ENCODE measurements around the gene CMTM6. TPM values are rescaled to one million over a fixed set of nuclear protein-coding genes. Genes with fewer than 3 reads are reported as not detected.
A peak's percentile ranks its signal among the peaks of the same experiment; 100 is the strongest.

CMTM6 gene
- total RNA-seq, 1 donor from 2014 or later: 53.6 TPM

DNA sequence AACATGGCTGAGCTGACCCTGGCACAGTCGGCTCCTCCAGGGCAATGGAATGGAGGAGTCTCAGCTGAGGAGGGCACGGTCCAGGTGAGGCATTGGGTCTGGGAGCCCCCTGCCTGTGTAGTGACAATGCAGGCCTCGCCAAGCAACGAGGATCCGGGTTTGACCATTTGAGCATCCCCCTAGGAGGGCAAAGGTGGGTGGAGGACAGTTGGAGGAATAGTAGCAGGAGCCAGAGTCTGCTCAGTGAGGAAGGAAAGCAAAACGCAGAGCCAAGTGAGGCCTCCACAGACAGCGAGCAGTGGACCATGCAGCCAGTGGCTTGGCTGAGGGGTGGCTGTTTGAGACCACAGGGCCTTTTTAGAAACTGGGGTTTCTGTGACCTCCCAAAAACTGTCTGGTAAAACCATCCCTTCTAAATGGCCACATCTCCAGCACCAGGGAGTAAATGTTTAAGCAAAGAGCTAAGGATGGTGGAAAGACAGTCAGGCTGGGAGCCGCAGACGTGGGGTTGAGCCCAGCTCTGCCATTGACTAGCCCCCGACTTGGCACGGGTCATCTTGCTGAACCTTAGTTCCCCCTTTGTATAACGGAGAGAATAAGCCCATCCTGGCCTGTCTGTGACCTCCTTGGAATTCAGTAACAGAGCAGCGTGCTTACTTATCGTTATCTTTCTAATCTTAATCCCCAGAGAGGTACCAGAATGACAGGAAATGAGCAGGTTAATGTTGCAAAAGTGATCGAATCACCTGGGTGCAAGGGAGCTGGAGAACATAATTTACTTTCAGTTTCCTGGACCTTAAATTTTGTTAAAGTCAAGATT is 46.8 kb downstream of the CMTM6 start:
- no peak for TF ChIP-seq EZH2 (IDR thresholded peaks at IDR 0.05; ENCODE audit: insufficient read depth, low read length)
- TF ChIP-seq, protein P1, sequence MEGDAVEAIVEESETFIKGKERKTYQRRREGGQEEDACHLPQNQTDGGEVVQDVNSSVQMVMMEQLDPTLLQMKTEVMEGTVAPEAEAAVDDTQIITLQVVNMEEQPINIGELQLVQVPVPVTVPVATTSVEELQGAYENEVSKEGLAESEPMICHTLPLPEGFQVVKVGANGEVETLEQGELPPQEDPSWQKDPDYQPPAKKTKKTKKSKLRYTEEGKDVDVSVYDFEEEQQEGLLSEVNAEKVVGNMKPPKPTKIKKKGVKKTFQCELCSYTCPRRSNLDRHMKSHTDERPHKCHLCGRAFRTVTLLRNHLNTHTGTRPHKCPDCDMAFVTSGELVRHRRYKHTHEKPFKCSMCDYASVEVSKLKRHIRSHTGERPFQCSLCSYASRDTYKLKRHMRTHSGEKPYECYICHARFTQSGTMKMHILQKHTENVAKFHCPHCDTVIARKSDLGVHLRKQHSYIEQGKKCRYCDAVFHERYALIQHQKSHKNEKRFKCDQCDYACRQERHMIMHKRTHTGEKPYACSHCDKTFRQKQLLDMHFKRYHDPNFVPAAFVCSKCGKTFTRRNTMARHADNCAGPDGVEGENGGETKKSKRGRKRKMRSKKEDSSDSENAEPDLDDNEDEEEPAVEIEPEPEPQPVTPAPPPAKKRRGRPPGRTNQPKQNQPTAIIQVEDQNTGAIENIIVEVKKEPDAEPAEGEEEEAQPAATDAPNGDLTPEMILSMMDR (IDR thresholded peaks at IDR 0.05; ENCODE audit: insufficient read depth, low read depth, low read length): no peak
- H3K27me3 Mint-ChIP-seq (ENCODE audit: low read depth, unreplicated experiment): no peaks in the 10 kb centered on the region
- H3K4me3 Mint-ChIP-seq (ENCODE audit: unreplicated experiment): peak overlapping the region; percentile 40
- H3K27ac Mint-ChIP-seq (ENCODE audit: unreplicated experiment): no peak overlapping the region
- H3K4me1 Mint-ChIP-seq (ENCODE audit: low read depth, unreplicated experiment): peaks cover 11% of the 10 kb centered on the region
- H3K27ac ChIP-seq (ENCODE audit: low read depth, low read length): no peak overlapping the region
- no peaks in the 10 kb centered on the region for H3K9me3 ChIP-seq (ENCODE audit: insufficient read depth, low read depth, low read length)
- no peaks in the 10 kb centered on the region for H3K27me3 ChIP-seq (ENCODE audit: insufficient read depth, low read length)
- H3K36me3 Mint-ChIP-seq (ENCODE audit: low read depth, unreplicated experiment): peaks cover 14% of the 10 kb centered on the region
- H3K4me1 ChIP-seq (ENCODE audit: insufficient read depth, low read length): peaks cover 3% of the 10 kb centered on the region
- H2AFZ ChIP-seq (ENCODE audit: low read depth, low read length): no peak overlapping the region
- H3K4me2 ChIP-seq (ENCODE audit: low read length): no peak overlapping the region
- H3K9ac ChIP-seq (ENCODE audit: low read length): no peak overlapping the region
- H3K36me3 ChIP-seq (ENCODE audit: insufficient read depth, low read length): peaks cover 4% of the 10 kb centered on the region
- FAIRE-seq: no peak
- peaks cover 2% of the 10 kb centered on the region for H3K9me3 Mint-ChIP-seq (ENCODE audit: unreplicated experiment)
- no peak for DNase-seq (ENCODE audit: low read depth)
- no peak overlapping the region for H3K4me3 ChIP-seq (ENCODE audit: insufficient read depth, low read depth, low read length)
- H3K79me2 ChIP-seq (ENCODE audit: insufficient read depth, low read length): no peaks in the 10 kb centered on the region
- no peaks in the 10 kb centered on the region for H4K20me1 ChIP-seq (ENCODE audit: insufficient read depth, low read length)

DNA sequence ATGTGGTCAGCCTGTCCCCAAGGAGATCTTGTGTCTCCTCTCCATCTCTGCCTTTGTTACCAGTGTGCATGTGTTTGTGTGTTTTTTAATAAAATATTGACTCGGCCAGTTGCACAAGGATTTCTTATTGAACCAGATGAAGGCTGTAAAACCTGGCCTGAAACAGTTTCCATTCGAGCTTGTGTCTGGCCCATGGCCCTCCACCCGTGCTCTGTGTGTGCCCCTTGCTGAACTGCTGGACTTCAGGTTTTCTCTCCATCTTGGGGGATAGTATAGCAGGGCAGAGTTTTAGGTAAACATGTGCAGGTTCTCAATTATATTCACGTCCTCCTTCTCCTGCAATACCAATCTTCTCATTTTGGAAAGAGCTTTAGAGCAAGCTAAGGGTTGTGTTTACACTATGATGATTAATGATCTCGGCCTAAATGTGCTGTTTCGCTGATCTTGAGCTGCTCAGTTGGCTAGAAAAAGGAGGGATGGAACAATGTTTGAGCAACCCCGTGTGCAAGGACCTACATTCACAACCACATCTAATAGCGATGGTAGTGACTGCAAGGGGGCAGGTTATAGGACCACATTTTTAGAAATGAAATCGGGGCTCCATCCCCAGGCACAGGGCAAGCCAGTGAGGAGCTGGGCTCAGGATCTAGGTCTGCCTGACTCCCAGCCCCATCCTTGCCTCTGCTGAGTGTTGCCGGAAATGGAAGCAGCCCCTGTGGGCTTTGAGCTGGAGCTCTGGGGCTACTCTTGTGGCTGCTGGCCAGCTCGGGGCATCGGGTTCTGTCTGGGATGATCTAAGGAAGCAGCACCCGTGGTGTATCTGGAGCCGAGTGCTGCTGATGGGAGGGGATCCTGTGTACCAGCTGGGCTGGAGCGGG is 47.7 kb downstream of the CMTM6 start:
- Histone ChIP-seq H3K27ac (ENCODE audit: low read depth, low read length) (no peak overlapping the region), H3K27me3 (ENCODE audit: insufficient read depth, low read length) (no peaks in the 10 kb centered on the region), H3K36me3 (ENCODE audit: insufficient read depth, low read length) (peaks cover 4% of the 10 kb centered on the region), H3K79me2 (ENCODE audit: insufficient read depth, low read length) (no peaks in the 10 kb centered on the region), H3K9me3 (ENCODE audit: insufficient read depth, low read depth, low read length) (no peaks in the 10 kb centered on the region), H3K4me1 (ENCODE audit: insufficient read depth, low read length) (peaks cover 3% of the 10 kb centered on the region), H3K4me3 (ENCODE audit: insufficient read depth, low read depth, low read length) (no peak overlapping the region), H2AFZ (ENCODE audit: low read depth, low read length) (no peak overlapping the region), H4K20me1 (ENCODE audit: insufficient read depth, low read length) (no peaks in the 10 kb centered on the region), H3K4me2 (ENCODE audit: low read length) (no peak overlapping the region), H3K9ac (ENCODE audit: low read length) (no peak overlapping the region)
- H3K36me3 Mint-ChIP-seq (ENCODE audit: low read depth, unreplicated experiment): peaks cover 16% of the 10 kb centered on the region
- no peaks in the 10 kb centered on the region for H3K27me3 Mint-ChIP-seq (ENCODE audit: low read depth, unreplicated experiment)
- H3K4me1 Mint-ChIP-seq (ENCODE audit: low read depth, unreplicated experiment): peaks cover 6% of the 10 kb centered on the region
- H3K9me3 Mint-ChIP-seq (ENCODE audit: unreplicated experiment): peaks cover 2% of the 10 kb centered on the region
- DNase-seq (ENCODE audit: low read depth) (no peak), FAIRE-seq (no peak)
- H3K4me3 Mint-ChIP-seq (ENCODE audit: unreplicated experiment): no peak overlapping the region
- no peak for TF ChIP-seq EZH2 (IDR thresholded peaks at IDR 0.05; ENCODE audit: insufficient read depth, low read length)
- TF ChIP-seq, protein P1 (IDR thresholded peaks at IDR 0.05; ENCODE audit: insufficient read depth, low read depth, low read length): no peak
- peak overlapping the region; percentile 23 for H3K27ac Mint-ChIP-seq (ENCODE audit: unreplicated experiment)

Measured in astrocyte (in vitro differentiated cells and primary cell).